Subcutaneous adipose tissue (tissue), 4 donors: Measurements from ENCODE around the gene AMER3. TPM values are rescaled to one million over a fixed set of nuclear protein-coding genes. Genes with fewer than 3 reads are reported as not detected.

Experiments
- CTCF ChIP-seq: fragments of 450-650 bp; IDR thresholded peaks from one replicate; pipeline ENCODE4 v1.5.1; 2016; ENCODE audit warnings: low read depth, mild to moderate bottlenecking, control low read depth, antibody characterized with exemption, moderate library complexity
- total RNA-seq, 4 donors: library from RNA; depleted of rRNA; stranded (reverse); fragments of >200 nt; gene quantifications; one replicate each; pipeline ENCODE4 v1.1.0, GENCODE V29; 2016

AMER3 gene
- total RNA-seq = not detected

GRCh38 chr2:130755256-130756052, at the start of gene AMER3:
Gene AMER3 (plus strand): TSS chr2:130755540. CDS start chr2:130762073, 6,533 bp downstream.
- no peak for TF ChIP-seq CTCF

GRCh38 chr2:130720036-130720435, 35.3 kb upstream of the AMER3 start:
- no peak for TF ChIP-seq CTCF

- TF ChIP-seq CTCF = no peak
Measured at GRCh38 chr2:130720528-130720927, 34.8 kb upstream of the AMER3 start.

GRCh38 chr2:130724455-130724854, 30.9 kb upstream of the AMER3 start:
- TF ChIP-seq CTCF = no peak

GRCh38 chr2:130726614-130727180, 28.6 kb upstream of the AMER3 start:
- no peak for TF ChIP-seq CTCF

GRCh38 chr2:130727286-130727924, 27.9 kb upstream of the AMER3 start:
- TF ChIP-seq CTCF = no peak

- no peak for TF ChIP-seq CTCF
Measured at GRCh38 chr2:130728007-130728454, 27.3 kb upstream of the AMER3 start.
